T-helper 2 cell treated with Interferon-gamma antibody and Interleukin-4, amounts not matched to agents 100 ng/mL and 5 ng/mL, for 36 hours (primary cell): ENCODE data around the gene ARHGEF38. TPM values are rescaled to one million over a fixed set of nuclear protein-coding genes. Genes with fewer than 3 reads are reported as not detected.
"Not testable (repeated sequence)": the region's sequence is repeated elsewhere in the genome, so short reads cannot be mapped to it uniquely, and the experiment has no call there.

Experiments
- intact Hi-C: fragments of 100-400 bp; cut with micrococcal nuclease; formaldehyde crosslinking; loops from one replicate; pipeline ENCODE4 v1.15.1; 2023
- total RNA-seq: library from RNA; stranded (reverse); gene quantifications from 2 replicates; pipeline ENCODE4 v1.2.3, GENCODE V29; 2022

ARHGEF38 gene
- total RNA-seq, 1 donor from 2014 or later, result not detected

- intact Hi-C loops, result no loop called here
Observed at GRCh38 chr4:105650190-105650589, 97.8 kb downstream of the ARHGEF38 start.

GRCh38 chr4:105651884-105652283 is 99.5 kb downstream of the ARHGEF38 start:
- intact Hi-C loops, result no loop called here

GRCh38 chr4:105652286-105652888 is 100.0 kb downstream of the ARHGEF38 start:
- intact Hi-C loops, result no loop called here

GRCh38 chr4:105657117-105657765 is 104.8 kb downstream of the ARHGEF38 start:
- intact Hi-C loops, result no loop called here

GRCh38 chr4:105659190-105659589 is 106.8 kb downstream of the ARHGEF38 start:
- intact Hi-C loops, result no loop called here

- intact Hi-C loops, result no loop called here
Observed at GRCh38 chr4:105661028-105661427, 108.6 kb downstream of the ARHGEF38 start.

GRCh38 chr4:105662935-105663675 is 110.7 kb downstream of the ARHGEF38 start:
- intact Hi-C loops, result no loop called here

- intact Hi-C loops, result no loop called here
Observed at GRCh38 chr4:105666693-105667092, 114.3 kb downstream of the ARHGEF38 start.

GRCh38 chr4:105670684-105671083 is 118.3 kb downstream of the ARHGEF38 start:
- intact Hi-C loops, result no loop called here

GRCh38 chr4:105671301-105671700 is 118.9 kb downstream of the ARHGEF38 start:
- intact Hi-C loops, result no loop called here

- intact Hi-C loops, result no loop called here
Observed at GRCh38 chr4:105674011-105674410, 121.6 kb downstream of the ARHGEF38 start.

GRCh38 chr4:105677709-105678108 is 125.3 kb downstream of the ARHGEF38 start:
- intact Hi-C loops, result no loop called here

- intact Hi-C loops, result no loop called here
Observed at GRCh38 chr4:105679186-105679585, 126.8 kb downstream of the ARHGEF38 start.

- intact Hi-C loops, result no loop called here
Observed at GRCh38 chr4:105683038-105683437, 130.6 kb downstream of the ARHGEF38 start.

GRCh38 chr4:105686571-105686970 is 134.2 kb downstream of the ARHGEF38 start:
- intact Hi-C loops, result no loop called here

- intact Hi-C loops, result not testable (repeated sequence)
Observed at GRCh38 chr4:105694812-105695211, 142.4 kb downstream of the ARHGEF38 start.

- intact Hi-C loops, result not testable (repeated sequence)
Observed at GRCh38 chr4:105695832-105696231, 143.4 kb downstream of the ARHGEF38 start.

- intact Hi-C loops, result no loop called here
Observed at GRCh38 chr4:105698607-105699006, 146.2 kb downstream of the ARHGEF38 start.

- intact Hi-C loops, result loop anchor here (1.0 kb wide), 4 partner anchors 9 to 609 kb away; partner anchors contain the start of genes AIMP1, PPA2, TBCK and TET2
Observed at GRCh38 chr4:105707782-105708180, 155.4 kb downstream of the ARHGEF38 start.

- intact Hi-C loops, result loop anchor here (1.0 kb wide), 4 partner anchors 8 to 608 kb away; partner anchors contain the start of genes AIMP1, PPA2, TBCK and TET2
Observed at GRCh38 chr4:105708181-105709080, 156.0 kb downstream of the ARHGEF38 start, which contains the start of the genes GSTCD and INTS12. Gene GSTCD (plus strand): TSS chr4:105708784. CDS start chr4:105717614, 8,830 bp downstream. Gene INTS12 (minus strand): TSS chr4:105708689. CDS start chr4:105700005, 8,684 bp downstream.

GRCh38 chr4:105709081-105709450 is 156.6 kb downstream of the ARHGEF38 start:
- intact Hi-C loops, result no loop called here
